GM12878 (cell line): ENCODE results near the gene AURKAIP1. TPM values are rescaled to one million over a fixed set of nuclear protein-coding genes. Genes with fewer than 3 reads are reported as not detected.

Experiments used
- ATAC-seq: fragments of 200-7000 bp; cut with Tn5 transposase; 3 replicates; pipeline ENCODE4 v1.9.1; 2020; ENCODE audit warnings: mild to moderate bottlenecking, moderate library complexity
- BruUV-seq: library from RNA; stranded (reverse); fragments of 400-500 nt; replicated peaks from 2 replicates; lab custom pipeline; 2021; lab: Mats Ljungman, UMichigan
- CTCF ChIA-PET: fragments of 300-600 bp; sonication (Branson Sonifier 250); formaldehyde crosslinking; extraction: SDS; loops from one replicate; lab custom pipeline; 2021; ENCODE audit warnings: inconsistent platforms; lab: Yijun Ruan, JAX
- POLR2A ChIA-PET: fragments of 350-600 bp; formaldehyde crosslinking; extraction: SDS; loops from one replicate; lab custom pipeline; 2021; ENCODE audit warnings: inconsistent platforms; lab: Charles Lee
- RAD21 ChIA-PET: fragments of 300-600 bp; sonication (Branson Sonifier 250); formaldehyde crosslinking; loops from one replicate; lab custom pipeline; 2023; ENCODE audit warnings: antibody characterized with exemption; ENCODE audit not compliant: unreplicated experiment; lab: Charles Lee
- SMC1A ChIA-PET: fragments of 300-600 bp; sonication (Branson Sonifier 250); formaldehyde crosslinking; loops from one replicate; lab custom pipeline; 2023; ENCODE audit not compliant: unreplicated experiment, uncharacterized antibody; lab: Charles Lee
- DNase-seq: peaks from one replicate; pipeline ENCODE4 v3.0.0-alpha.2; 2011; ENCODE audit warnings: low read depth, low spot score
- FAIRE-seq: peaks from 3 replicates; lab custom pipeline; 2011; peaks lifted over from hg19 to GRCh38; lab: Jason Lieb, UNC
- H2AFZ ChIP-seq: 2 replicates; pipeline ENCODE4 v1.6.0; 2011; ENCODE audit warnings: low read depth, low read length, control low read depth; ENCODE audit not compliant: control insufficient read depth
- H3K27ac ChIP-seq: 2 replicates; pipeline ENCODE4 v1.5.1; 2011; ENCODE audit warnings: control low read depth; ENCODE audit not compliant: control insufficient read depth, insufficient read depth
- H3K27me3 ChIP-seq, 2 experiments: replicated peaks in 1 of 2; 2 replicates each; pipeline versions ENCODE4 v1.6.0 to v1.6.1; 2011; ENCODE audit warnings: low read length in 1 of 2; ENCODE audit not compliant: control insufficient read depth in 2 of 2, insufficient read depth in 2 of 2
- H3K36me3 ChIP-seq, 2 experiments: 2 replicates each; pipeline ENCODE4 v1.5.1; 2011; ENCODE audit warnings: low read length in 1 of 2; ENCODE audit not compliant: control insufficient read depth in 2 of 2, insufficient read depth in 2 of 2
- H3K4me1 ChIP-seq: 2 replicates; pipeline ENCODE4 v1.6.1; 2011; ENCODE audit warnings: mild to moderate bottlenecking, low read length, moderate library complexity, mixed read lengths; ENCODE audit not compliant: control insufficient read depth, insufficient read depth
- H3K4me2 ChIP-seq: 2 replicates; pipeline ENCODE4 v1.6.0; 2011; ENCODE audit warnings: control low read depth; ENCODE audit not compliant: control insufficient read depth, insufficient read depth
- H3K4me3 ChIP-seq: fragments of 200-600 bp; sonication (generic); 2 replicates; pipeline ENCODE4 v1.5.1; 2016
- H3K79me2 ChIP-seq: 2 replicates; pipeline ENCODE4 v1.6.0; 2011; ENCODE audit warnings: low read length; ENCODE audit not compliant: control insufficient read depth, insufficient read depth
- H3K9ac ChIP-seq: 2 replicates; pipeline ENCODE4 v1.8.0; 2011; ENCODE audit warnings: low read length, control low read depth, mixed read lengths; ENCODE audit not compliant: control insufficient read depth, insufficient read depth
- H3K9me3 ChIP-seq: replicated peaks from 3 replicates; pipeline ENCODE4 v1.5.1; 2011; ENCODE audit warnings: mild to moderate bottlenecking, low read length; ENCODE audit not compliant: control insufficient read depth, insufficient read depth
- H4K20me1 ChIP-seq: 2 replicates; pipeline ENCODE4 v1.6.0; 2011; ENCODE audit not compliant: control insufficient read depth, insufficient read depth
- HDAC6 ChIP-seq: fragments of 200-600 bp; sonication (generic); IDR thresholded peaks from one replicate; pipeline ENCODE4 v1.8.0; 2017; ENCODE audit warnings: antibody characterized with exemption; ENCODE audit not compliant: unreplicated experiment
- JUND ChIP-seq: IDR thresholded peaks from 2 replicates; pipeline ENCODE4 v1.6.1; 2012; ENCODE audit warnings: low read depth, mild to moderate bottlenecking, low read length, improper control_type of control experiment, moderate library complexity
- MYC ChIP-seq: IDR thresholded peaks from 2 replicates; pipeline ENCODE4 v1.6.1; 2011; ENCODE audit warnings: mild to moderate bottlenecking, low read length, moderate library complexity, inconsistent platforms; ENCODE audit not compliant: insufficient read depth, insufficient replicate concordance, insufficient read length, severe bottlenecking
- SMC3 ChIP-seq: IDR thresholded peaks from 2 replicates; pipeline ENCODE4 v1.6.1; 2011; ENCODE audit warnings: low read length, improper control_type of control experiment, borderline replicate concordance
- WGBS: methylation state at CpG from one replicate; pipeline ENCODE4 v1.1.6; 2016; ENCODE audit warnings: low lambda C conversion rate; ENCODE audit not compliant: insufficient replicate concordance, insufficient coverage; ENCODE audit errors: missing lambda C conversion rate; 5-methylcytosine and 5-hydroxymethylcytosine counted together
- in situ Hi-C: fragments of 300-500 bp; cut with MboI; formaldehyde crosslinking; loops from 9 replicates; pipeline ENCODE4 v1.14.3; 2018; ENCODE audit warnings: mixed read lengths
- intact Hi-C: fragments of 100-400 bp; cut with micrococcal nuclease; formaldehyde crosslinking; loops from one replicate; pipeline ENCODE4 v1.14.2; 2022; ENCODE audit not compliant: unreplicated experiment
- polyA plus RNA-seq, 11 experiments: library from polyadenylated mRNA; depleted of rRNA in 4 of 11; unstranded in 6 of 11; stranded (reverse) in 5 of 11; fragments of >200 nt; fragmentation: Nextera tagmentation in 4 of 11; fragmentation: Illumina TruSeq in 1 of 11; extraction: Ambion mirVana in 4 of 11; extraction: Trizol in 1 of 11; gene quantifications; 1 replicate in 1 of 11; 2 replicates in 10 of 11; pipeline versions ENCODE4 v1.2.1 to v1.2.3, GENCODE V29; 2011 to 2016; ENCODE audit warnings: inconsistent platforms in 2 of 11, missing spikeins in 2 of 11, low read depth in 1 of 11
- total RNA-seq, 4 experiments: library from RNA; depleted of rRNA in 3 of 4; stranded (reverse); fragments of >200 nt in 3 of 4; fragmentation: Illumina TruSeq in 1 of 4; extraction: Trizol in 1 of 4; gene quantifications; 2 replicates each; pipeline versions ENCODE4 v1.2.1 to v1.2.3, GENCODE V29; 2013 to 2021
- TF ChIP-seq, protein P1 (sequence below): fragments of 450-650 bp; IDR thresholded peaks from 2 replicates; pipeline ENCODE4 v1.6.1; 2018; ENCODE audit warnings: mild to moderate bottlenecking, low read depth, moderate library complexity; ENCODE audit not compliant: partially characterized antibody

AURKAIP1 gene
- total and polyA plus RNA-seq, 10 of the 15 experiments (the other 5 are each of a cell fraction or from before 2014, with no cell fraction given), result 6.5 to 366 (median 120) TPM

GRCh38 chr1:1364266-1364665 is 10.7 kb downstream of the AURKAIP1 start:
- DNase-seq (no peak), FAIRE-seq (no peak), ATAC-seq (no peak)
- no peaks in the 10 kb centered on the region for H3K27me3 ChIP-seq
- H3K9me3 ChIP-seq, result peaks cover 3% of the 10 kb centered on the region; the same call in 1 of the 3 replicates
- ChIA-PET CTCF (no interaction called here), RAD21 (no interaction called here), POLR2A (no interaction called here), SMC1A (no interaction called here)
- no peaks in the 10 kb centered on the region for H3K36me3 ChIP-seq
- H3K27ac ChIP-seq, result no peak overlapping the region
- no TSS peak for BruUV-seq
- in situ Hi-C loops (no loop called here), intact Hi-C loops (no loop called here)
- no peaks in the 10 kb centered on the region for H3K79me2 ChIP-seq
- no peak for TF ChIP-seq SMC3
- TF ChIP-seq JUND, result no peak
- TF ChIP-seq, protein P1, sequence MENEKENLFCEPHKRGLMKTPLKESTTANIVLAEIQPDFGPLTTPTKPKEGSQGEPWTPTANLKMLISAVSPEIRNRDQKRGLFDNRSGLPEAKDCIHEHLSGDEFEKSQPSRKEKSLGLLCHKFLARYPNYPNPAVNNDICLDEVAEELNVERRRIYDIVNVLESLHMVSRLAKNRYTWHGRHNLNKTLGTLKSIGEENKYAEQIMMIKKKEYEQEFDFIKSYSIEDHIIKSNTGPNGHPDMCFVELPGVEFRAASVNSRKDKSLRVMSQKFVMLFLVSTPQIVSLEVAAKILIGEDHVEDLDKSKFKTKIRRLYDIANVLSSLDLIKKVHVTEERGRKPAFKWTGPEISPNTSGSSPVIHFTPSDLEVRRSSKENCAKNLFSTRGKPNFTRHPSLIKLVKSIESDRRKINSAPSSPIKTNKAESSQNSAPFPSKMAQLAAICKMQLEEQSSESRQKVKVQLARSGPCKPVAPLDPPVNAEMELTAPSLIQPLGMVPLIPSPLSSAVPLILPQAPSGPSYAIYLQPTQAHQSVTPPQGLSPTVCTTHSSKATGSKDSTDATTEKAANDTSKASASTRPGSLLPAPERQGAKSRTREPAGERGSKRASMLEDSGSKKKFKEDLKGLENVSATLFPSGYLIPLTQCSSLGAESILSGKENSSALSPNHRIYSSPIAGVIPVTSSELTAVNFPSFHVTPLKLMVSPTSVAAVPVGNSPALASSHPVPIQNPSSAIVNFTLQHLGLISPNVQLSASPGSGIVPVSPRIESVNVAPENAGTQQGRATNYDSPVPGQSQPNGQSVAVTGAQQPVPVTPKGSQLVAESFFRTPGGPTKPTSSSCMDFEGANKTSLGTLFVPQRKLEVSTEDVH, result no peak
- TF ChIP-seq MYC, result no peak
- TF ChIP-seq HDAC6, result no peak
- no peak overlapping the region for H2AFZ ChIP-seq
- 70% methylated on average over 14 of the region's 14 CpGs for WGBS
- no peak overlapping the region for H3K9ac ChIP-seq
- no peak overlapping the region for H3K4me3 ChIP-seq
- no peaks in the 10 kb centered on the region for H4K20me1 ChIP-seq
- peaks cover under 1% of the 10 kb centered on the region; the same call in 1 of the 2 replicates for H3K4me1 ChIP-seq
- H3K4me2 ChIP-seq, result no peak overlapping the region
